Ishikawa (cell line): ENCODE results near the gene CLCN2.

ENCODE experiments used
- CEBPB ChIP-seq: IDR thresholded peaks from 2 replicates; pipeline ENCODE4 v1.6.1; 2012
- CREB1 ChIP-seq: IDR thresholded peaks from 2 replicates; pipeline ENCODE4 v1.6.1; 2012; ENCODE audit warnings: low read depth
- EGR1 ChIP-seq: IDR thresholded peaks from 2 replicates; pipeline ENCODE4 v1.6.1; 2012
- EP300 ChIP-seq: IDR thresholded peaks from 2 replicates; pipeline ENCODE4 v1.6.1; 2012; ENCODE audit warnings: borderline replicate concordance
- FOXM1 ChIP-seq: IDR thresholded peaks from 2 replicates; pipeline ENCODE4 v1.6.1; 2012; ENCODE audit warnings: low read depth, borderline replicate concordance
- MAX ChIP-seq: IDR thresholded peaks from 2 replicates; pipeline ENCODE4 v1.6.1; 2012
- NFIC ChIP-seq: IDR thresholded peaks from 2 replicates; pipeline ENCODE4 v1.6.1; 2012
- RAD21 ChIP-seq: IDR thresholded peaks from 2 replicates; pipeline ENCODE4 v1.6.1; 2012; ENCODE audit warnings: low read depth
- REST ChIP-seq: IDR thresholded peaks from 2 replicates; pipeline ENCODE4 v1.6.1; 2012; ENCODE audit warnings: low read depth, mild to moderate bottlenecking
- TAF1 ChIP-seq: IDR thresholded peaks from 2 replicates; pipeline ENCODE4 v1.6.1; 2012; ENCODE audit warnings: low read depth, mild to moderate bottlenecking
- TCF12 ChIP-seq: IDR thresholded peaks from 2 replicates; pipeline ENCODE4 v1.6.1; 2012; ENCODE audit warnings: low read depth
- TEAD4 ChIP-seq: IDR thresholded peaks from 2 replicates; pipeline ENCODE4 v1.6.1; 2012
- USF1 ChIP-seq: IDR thresholded peaks from 2 replicates; pipeline ENCODE4 v1.6.1; 2012
- YY1 ChIP-seq: IDR thresholded peaks from 2 replicates; pipeline ENCODE4 v1.6.1; 2012; ENCODE audit warnings: low read depth
- ZBTB7A ChIP-seq: IDR thresholded peaks from 2 replicates; pipeline ENCODE4 v1.6.1; 2012; ENCODE audit warnings: low read depth

Gene CLCN2

GRCh38 chr3:184311633-184312032, 49.8 kb downstream of the CLCN2 start:
- TF ChIP-seq CREB1, result no peak
- no peak for TF ChIP-seq MAX

GRCh38 chr3:184308744-184309143, 52.7 kb downstream of the CLCN2 start:
- TF ChIP-seq EP300 (no peak), YY1 (no peak), FOXM1 (no peak), ZBTB7A (no peak), NFIC (no peak), MAX (no peak), TAF1 (no peak), REST (no peak), USF1 (no peak), EGR1 (no peak), RAD21 (no peak), TCF12 (no peak), TEAD4 (no peak)

- TF ChIP-seq NFIC (no peak), USF1 (no peak), TEAD4 (no peak), CEBPB (no peak), EGR1 (no peak), EP300 (no peak), TAF1 (no peak), FOXM1 (no peak), REST (no peak), RAD21 (no peak)
Measured at GRCh38 chr3:184307915-184308314, 53.5 kb downstream of the CLCN2 start.

GRCh38 chr3:184306341-184306972, 54.9 kb downstream of the CLCN2 start:
- TF ChIP-seq CEBPB, result no peak
- TF ChIP-seq EP300, result no peak
- no peak for TF ChIP-seq USF1
- TF ChIP-seq EGR1, result no peak
- TF ChIP-seq FOXM1, result no peak
- TF ChIP-seq REST, result no peak
- TF ChIP-seq NFIC, result no peak
- TF ChIP-seq RAD21, result no peak
- no peak for TF ChIP-seq TAF1
- TF ChIP-seq YY1, result no peak
- TF ChIP-seq ZBTB7A, result no peak
- TF ChIP-seq TEAD4, result no peak
- no peak for TF ChIP-seq TCF12
- no peak for TF ChIP-seq MAX
- no peak for TF ChIP-seq CREB1
